ENCODE data around the gene RAD23A. TPM values are rescaled to one million over a fixed set of nuclear protein-coding genes. Genes with fewer than 3 reads are reported as not detected.

RAD23A gene
- total and polyA plus RNA-seq, 9 of the 15 experiments (the other 6 are each of a cell fraction or from before 2014, with no cell fraction given), result 9.5 to 181 (median 101) TPM

- TF ChIP-seq RFX7 (CRISPR knock-in tag; IDR thresholded peaks at IDR 0.05) (no peak), POLR2AphosphoS2 (IDR thresholded peaks at IDR 0.05; ENCODE audit: low read length) (no peak; the same call in 1 of the 2 replicates), RFX5 (IDR thresholded peaks at IDR 0.05; ENCODE audit: low read depth, low read length) (no peak), CTBP1 (IDR thresholded peaks at IDR 0.05; ENCODE audit: borderline replicate concordance) (peak; percentile 45; the same call in 1 of the 2 replicates), KLF10 (CRISPR knock-in tag; IDR thresholded peaks at IDR 0.05) (no peak), POLR2H (tag; IDR thresholded peaks at IDR 0.05; ENCODE audit: low read depth) (peak; percentile 98), ZNF778 (CRISPR knock-in tag; IDR thresholded peaks at IDR 0.05) (no peak), CHD7 (IDR thresholded peaks at IDR 0.05; ENCODE audit: low read depth, low read length) (no peak), ZNF212 (CRISPR knock-in tag; IDR thresholded peaks at IDR 0.05) (no peak), TSC22D4 (tag; IDR thresholded peaks at IDR 0.05) (no peak), CBX1 (IDR thresholded peaks at IDR 0.05; ENCODE audit: low read depth) (peak; percentile 53; the same call in 1 of the 2 replicates), NONO (IDR thresholded peaks at IDR 0.05; ENCODE audit: low read depth in 2 of 2, low read length in 1 of 2) (peak; percentile 82 to 99), CEBPG (CRISPR knock-in tag; IDR thresholded peaks at IDR 0.05) (0 out of 2 replicates have a peak, but pooled peaks have one; percentile 20), CEBPG (tag; conservative IDR thresholded peaks at IDR 0.05 in 1 of 2, IDR thresholded peaks at IDR 0.05 in 1 of 2) (no peak), ZNF134 (CRISPR knock-in tag; conservative IDR thresholded peaks at IDR 0.05) (no peak), ZEB2 (IDR thresholded peaks at IDR 0.05) (peak; percentile 57), ATF1 (CRISPR knock-in tag; IDR thresholded peaks at IDR 0.05) (0 out of 2 replicates have a peak, but pooled peaks have one; percentile 21), ATF1 (tag; IDR thresholded peaks at IDR 0.05) (peak; percentile 91)
Measured at GRCh38 chr19:12937927-12938778, 7.5 kb upstream of the RAD23A start, which contains the start of gene CALR (continued).

Data from K562 (cell line).